ENCODE results near the gene AUTS2. TPM values are rescaled to one million over a fixed set of nuclear protein-coding genes. Genes with fewer than 3 reads are reported as not detected.
A peak's percentile ranks its signal among the peaks of the same experiment; 100 is the strongest.

Gene AUTS2
- total and polyA plus RNA-seq, 10 of the 15 experiments (the other 5 are each of a cell fraction or from before 2014, with no cell fraction given), result 6.4 to 55.6 (median 21.6) TPM

- Histone ChIP-seq H3K9me3 (replicated peaks; ENCODE audit: control insufficient read depth, insufficient read depth, low read length) (no peaks in the 10 kb centered on the region), H3K9ac (ENCODE audit: control insufficient read depth, insufficient read depth, low read length) (no peak overlapping the region), H2AFZ (ENCODE audit: control insufficient read depth, low read depth, low read length) (no peak overlapping the region), H3K27ac (ENCODE audit: control insufficient read depth, insufficient read depth) (peak overlapping the region; percentile 9; the same call in 1 of the 2 replicates), H3K4me2 (ENCODE audit: control insufficient read depth, insufficient read depth) (no peak overlapping the region), H3K36me3 (ENCODE audit: control insufficient read depth in 2 of 2, insufficient read depth in 2 of 2, low read length in 1 of 2) (peaks cover 21 to 35% of the 10 kb centered on the region in 2 experiments), H3K4me1 (ENCODE audit: control insufficient read depth, insufficient read depth, low read length) (peaks cover 14% of the 10 kb centered on the region), H3K4me3 (no peak overlapping the region), H4K20me1 (ENCODE audit: control insufficient read depth, insufficient read depth) (no peaks in the 10 kb centered on the region), H3K79me2 (ENCODE audit: control insufficient read depth, insufficient read depth, low read length) (no peaks in the 10 kb centered on the region), H3K27me3 (replicated peaks in 1 of 2; ENCODE audit: control insufficient read depth in 2 of 2, insufficient read depth in 2 of 2, low read length in 1 of 2) (no peaks in the 10 kb centered on the region)
- POLR2A ChIA-PET, result interaction anchor here (0.5 to 1.3 kb wide), 2 partner anchors 18 to 39 kb away, joined by 3 to 6 read pairs; no protein-coding TSS in a partner anchor
- no peak for DNase-seq (ENCODE audit: low read depth, low spot score)
- CTCF ChIA-PET, result interaction anchor here (0.8 to 7.1 kb wide), 6 partner anchors 9 to 1700 kb away, joined by 3 to 131 read pairs (median 5); no protein-coding TSS in a partner anchor
- ATAC-seq, result no peak
- SMC1A ChIA-PET (ENCODE audit: uncharacterized antibody, unreplicated experiment), result interaction anchor here (0.7 to 12.4 kb wide), 10 partner anchors 11 to 1854 kb away, joined by 3 to 177 read pairs (median 3); no protein-coding TSS in a partner anchor
- BruUV-seq (replicated peaks), result no TSS peak
- intact Hi-C loops (cut with micrococcal nuclease; ENCODE audit: unreplicated experiment), result loop anchor here (5.0 kb wide), 1 partner anchor 81 kb away; no protein-coding TSS in a partner anchor
- in situ Hi-C loops (cut with MboI), result no loop called here
- FAIRE-seq, result no peak
- RAD21 ChIA-PET (ENCODE audit: unreplicated experiment), result interaction anchor here (0.6 to 7.5 kb wide), 5 partner anchors 8 to 79 kb away, joined by 3 to 125 read pairs (median 29); no protein-coding TSS in a partner anchor
- WGBS (ENCODE audit: insufficient coverage, insufficient replicate concordance, low lambda C conversion rate, missing lambda C conversion rate), result 97% methylated on average over 3 of the region's 3 CpGs
- TF ChIP-seq ZNF622 (IDR thresholded peaks at IDR 0.05), result no peak
- TF ChIP-seq MYB (IDR thresholded peaks at IDR 0.05; ENCODE audit: borderline replicate concordance, low read depth, low read length), result no peak
- TF ChIP-seq MTA3 (IDR thresholded peaks at IDR 0.05; ENCODE audit: borderline replicate concordance, low read length), result no peak
- no peak for TF ChIP-seq CREM (IDR thresholded peaks at IDR 0.05; ENCODE audit: low read depth)
- no peak for TF ChIP-seq MXI1 (IDR thresholded peaks at IDR 0.05; ENCODE audit: low read depth, low read length)
- peak; percentile 28 to 57; a peak in 2 of 4 replicates for TF ChIP-seq BHLHE40 (IDR thresholded peaks at IDR 0.05; ENCODE audit: borderline replicate concordance in 1 of 2, low read depth in 2 of 2, low read length in 1 of 2)
- TF ChIP-seq NR2F1 (conservative IDR thresholded peaks at IDR 0.05), result no peak
- no peak for TF ChIP-seq ZZZ3 (IDR thresholded peaks at IDR 0.05; ENCODE audit: control insufficient read depth, insufficient read length, low read depth)
- TF ChIP-seq ASH2L (IDR thresholded peaks at IDR 0.05; ENCODE audit: borderline replicate concordance, low read depth), result no peak
- no peak for TF ChIP-seq RAD21 (IDR thresholded peaks at IDR 0.05; ENCODE audit: insufficient read depth, low read depth, low read length)
- no peak for TF ChIP-seq TARDBP (IDR thresholded peaks at IDR 0.05; ENCODE audit: borderline replicate concordance)
- TF ChIP-seq SKIL (IDR thresholded peaks at IDR 0.05; ENCODE audit: low read depth, poor library complexity, severe bottlenecking), result no peak
- TF ChIP-seq NR2C1 (IDR thresholded peaks at IDR 0.05), result no peak
- TF ChIP-seq CEBPZ (IDR thresholded peaks at IDR 0.05; ENCODE audit: low read depth, low read length), result no peak
- 0 out of 2 replicates have a peak, but pooled peaks have one; percentile 27 for TF ChIP-seq ZNF687 (IDR thresholded peaks at IDR 0.05)
Measured at GRCh38 chr7:70778585-70778984, 1180.3 kb downstream of the AUTS2 start.

All from GM12878 (cell line).